NCI-H1092 (cell line): ENCODE data around the gene RASGEF1B.

Source experiments
- DNase-seq: peaks from one replicate; lab custom pipeline; 2025; lab: John Stamatoyannopoulos, UW

Gene RASGEF1B

GRCh38 chr4:81465406-81466340 is 6.0 kb downstream of the RASGEF1B start:
- peak; percentile 70 for DNase-seq

DNA sequence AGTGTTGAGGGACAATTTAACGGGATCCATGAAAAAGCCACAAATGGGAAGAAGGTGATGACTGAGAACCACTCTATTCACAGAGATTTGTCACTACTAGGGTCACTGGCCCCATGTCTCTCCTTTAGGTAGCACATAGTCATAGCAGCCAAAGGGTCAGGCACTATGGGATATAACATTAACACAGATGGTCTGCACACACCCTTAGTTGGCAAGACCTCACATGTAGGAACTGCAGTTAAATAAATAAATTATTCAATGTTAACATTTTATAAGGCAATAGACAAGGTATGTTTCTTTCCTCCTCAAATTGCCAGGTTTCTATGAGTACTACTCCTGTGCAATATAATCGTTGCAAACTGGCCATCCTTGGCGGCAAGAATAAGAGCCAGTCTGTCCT is 10.9 kb downstream of the RASGEF1B start:
- no peak for DNase-seq

DNA sequence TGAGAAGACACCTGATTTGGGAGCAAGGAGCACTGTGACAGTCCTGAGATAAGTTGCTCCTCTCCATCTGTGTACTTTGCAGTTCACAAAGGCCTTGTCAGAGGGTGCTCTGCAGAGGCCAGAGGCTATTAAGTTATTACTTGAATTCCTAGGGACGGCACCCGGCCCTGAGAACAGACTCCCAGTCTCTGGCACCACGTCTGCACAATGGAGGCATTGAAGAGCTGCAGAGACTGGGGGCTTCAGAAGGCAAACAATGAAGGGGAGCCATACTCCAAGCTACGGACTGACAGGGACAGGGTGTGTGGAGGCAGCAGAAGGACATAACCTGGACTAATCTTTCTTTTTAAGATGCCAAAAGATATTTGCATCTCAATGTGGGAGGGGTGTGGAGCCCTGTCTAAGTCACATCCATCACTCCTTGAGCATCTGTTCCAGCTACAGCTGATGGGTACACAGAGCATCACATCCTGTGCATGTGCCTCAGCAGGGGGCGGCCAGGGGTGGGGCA is 11.5 kb downstream of the RASGEF1B start:
- DNase-seq, result no peak

DNA sequence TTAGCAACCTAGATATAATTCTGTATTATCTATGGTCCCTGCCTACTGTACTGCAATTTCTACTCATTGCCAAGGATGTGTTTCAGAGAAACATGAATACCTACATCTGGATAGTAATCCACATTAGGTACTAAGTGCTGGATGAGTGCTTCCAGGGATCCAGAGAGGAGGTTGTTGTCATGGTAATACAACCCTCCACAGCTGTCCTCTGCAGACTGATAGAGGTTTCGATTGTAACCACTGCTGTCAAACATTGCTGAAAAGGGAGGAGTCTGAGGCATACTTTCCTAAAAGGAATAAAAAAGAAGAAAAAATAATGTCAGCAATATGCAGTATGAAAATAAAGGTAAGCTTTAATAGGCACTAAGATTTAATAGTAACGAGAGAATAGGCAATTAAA is 12.5 kb downstream of the RASGEF1B start:
- DNase-seq, result no peak

DNA sequence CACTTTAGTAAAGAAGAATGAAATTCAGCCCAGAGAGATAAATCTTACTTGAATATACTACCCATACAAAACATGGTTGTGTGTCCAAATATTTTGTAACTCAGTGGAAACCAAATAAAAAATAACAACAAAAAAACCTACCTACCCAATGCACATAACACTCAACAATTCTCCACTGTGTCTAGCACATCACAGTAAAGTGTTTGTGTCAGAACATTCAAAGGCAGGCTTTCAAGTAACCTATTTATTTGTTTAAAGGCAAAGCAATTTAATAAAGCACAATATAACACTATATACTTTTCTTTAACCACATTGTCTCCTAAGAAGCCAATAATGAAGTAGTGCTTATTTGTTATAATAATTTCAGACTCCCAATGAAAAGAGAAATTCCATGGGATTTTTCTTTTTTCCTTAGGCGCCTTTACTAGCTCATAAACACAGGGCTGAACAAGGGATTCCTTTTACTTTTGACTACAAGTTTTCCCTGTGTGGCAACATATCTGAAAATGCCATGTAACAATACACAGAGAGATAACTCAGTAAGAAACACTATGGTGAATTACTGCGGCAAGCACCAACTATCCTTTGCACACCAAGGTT is 13.7 kb downstream of the RASGEF1B start:
- DNase-seq, result no peak

- no peak for DNase-seq
These were observed 14.4 kb downstream of the RASGEF1B start for GRCh38 chr4:81457345-81457744.

DNA sequence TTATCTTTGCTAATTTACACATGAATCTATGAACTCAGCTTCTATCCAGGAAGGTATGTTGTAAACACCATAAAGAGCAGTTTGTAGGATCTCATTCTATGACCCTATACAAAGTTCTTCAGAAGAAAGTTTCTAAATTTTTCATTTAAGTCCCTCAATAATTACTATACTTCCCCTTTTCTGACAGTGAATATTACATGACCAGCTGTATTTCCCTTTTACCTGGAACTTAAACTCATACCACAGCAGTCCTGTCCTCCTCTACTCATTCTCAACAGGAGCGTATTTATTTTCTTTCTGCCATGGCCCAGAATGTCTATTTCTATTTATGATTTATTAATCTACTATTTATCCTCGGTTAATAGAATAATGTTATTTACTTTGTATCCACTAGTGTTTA is 15.8 kb downstream of the RASGEF1B start:
- DNase-seq, result no peak

- no peak for DNase-seq
These were observed 16.8 kb downstream of the RASGEF1B start for GRCh38 chr4:81454948-81455347.

DNA sequence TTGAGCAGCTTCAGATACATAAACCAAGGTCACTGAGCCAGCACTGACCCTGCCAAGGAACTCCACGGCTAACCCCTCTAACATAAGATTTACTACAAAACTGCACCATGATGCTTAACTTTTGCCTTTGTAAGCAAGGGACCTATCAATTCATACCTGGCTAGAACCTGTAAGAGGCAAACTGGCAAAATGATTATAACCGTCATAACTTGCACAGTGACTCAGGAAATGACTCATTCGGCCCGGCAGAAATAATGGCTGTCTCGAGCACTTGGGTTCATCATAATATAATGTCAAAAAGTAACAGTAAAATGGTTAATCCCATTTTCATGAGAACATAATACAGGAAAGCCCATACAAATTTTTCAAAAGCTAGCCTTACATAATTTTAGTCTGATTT is 17.2 kb downstream of the RASGEF1B start:
- no peak for DNase-seq

DNA sequence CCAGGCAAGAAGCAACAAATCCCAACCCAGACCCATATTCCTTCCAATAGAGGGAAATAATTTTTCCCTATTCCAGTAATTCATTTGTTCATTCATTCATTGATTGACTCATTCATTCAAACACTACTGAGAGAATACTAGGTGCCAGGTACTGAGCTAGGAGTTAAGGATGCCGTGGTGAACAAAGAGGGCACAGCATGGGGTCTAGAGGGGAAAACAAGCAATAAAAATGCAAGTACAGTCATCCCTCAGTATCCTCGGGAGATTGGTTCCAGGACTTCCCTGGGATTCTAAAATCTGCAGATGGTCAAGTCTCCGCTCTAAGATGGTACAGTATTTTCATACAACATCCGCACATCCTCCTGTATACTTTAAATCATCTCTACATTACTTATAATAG is 18.7 kb downstream of the RASGEF1B start:
- no peak for DNase-seq

DNA sequence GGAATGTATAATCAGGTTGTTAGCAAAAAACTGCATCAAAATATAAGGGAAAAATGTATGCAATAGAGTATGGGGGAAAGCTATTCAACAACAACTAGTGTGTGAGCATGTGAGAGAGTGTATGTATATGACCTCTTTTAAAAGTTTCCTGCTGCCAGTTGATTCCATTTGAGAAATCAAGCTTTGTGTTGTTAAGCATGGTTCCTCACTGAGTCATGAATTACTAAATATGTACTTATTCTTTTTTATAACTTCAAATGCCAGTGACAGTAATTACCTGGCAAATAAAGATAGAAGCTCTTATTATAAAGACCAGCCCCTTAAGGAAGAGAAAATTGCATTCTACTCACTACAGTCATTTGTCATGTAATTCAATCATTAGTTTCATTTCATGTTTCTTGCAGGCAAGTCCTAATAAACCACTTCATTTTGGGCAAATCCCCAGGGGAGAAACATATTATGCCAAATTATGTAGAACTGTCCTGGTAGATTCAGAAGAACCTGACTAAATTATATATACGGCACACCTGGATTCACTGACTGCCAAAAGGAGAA is 19.2 kb downstream of the RASGEF1B start:
- no peak for DNase-seq

DNA sequence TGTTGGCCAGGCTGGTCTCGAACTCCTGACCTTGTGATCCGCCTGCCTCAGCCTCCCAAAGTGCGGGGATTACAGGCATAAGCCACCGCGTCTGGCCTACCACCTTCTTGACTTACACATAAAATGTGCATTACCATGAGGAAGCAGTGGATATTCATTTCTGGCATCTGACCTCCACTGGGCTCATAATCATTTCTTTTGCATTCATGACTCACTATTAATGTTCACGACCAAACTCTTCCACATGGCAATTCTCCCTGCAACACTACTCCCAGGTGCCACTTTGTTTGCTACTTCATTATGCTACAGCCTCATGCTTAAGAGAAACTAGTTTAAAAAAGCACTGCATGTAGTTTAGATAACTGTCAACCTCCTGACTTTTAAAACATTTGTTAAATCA is 22.7 kb downstream of the RASGEF1B start:
- DNase-seq, result no peak

GRCh38 chr4:81447566-81448229 is 24.0 kb downstream of the RASGEF1B start:
- DNase-seq, result no peak

DNA sequence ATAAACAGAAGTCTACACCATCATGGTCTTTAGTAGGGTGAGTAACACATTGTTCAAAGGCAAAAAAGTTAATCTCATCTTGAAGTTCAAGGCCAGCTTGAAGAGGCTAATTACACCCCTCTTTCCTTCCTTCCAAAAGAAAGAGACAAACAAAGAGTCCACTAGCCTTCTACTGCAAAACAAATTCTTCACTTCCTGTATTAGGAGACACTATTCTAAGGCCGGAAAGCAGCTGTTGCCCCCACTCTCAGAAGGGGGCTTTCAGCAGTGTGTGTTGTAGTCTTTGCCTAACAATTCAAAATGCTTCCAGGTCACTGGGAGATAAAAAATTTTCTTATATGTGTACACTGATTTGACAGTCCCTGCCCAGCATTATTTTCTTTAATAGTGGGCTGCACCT is 25.1 kb downstream of the RASGEF1B start:
- no peak for DNase-seq

GRCh38 chr4:81445196-81445595 is 26.5 kb downstream of the RASGEF1B start:
- no peak for DNase-seq

GRCh38 chr4:81442484-81443085 is 29.1 kb downstream of the RASGEF1B start:
- no peak for DNase-seq

DNA sequence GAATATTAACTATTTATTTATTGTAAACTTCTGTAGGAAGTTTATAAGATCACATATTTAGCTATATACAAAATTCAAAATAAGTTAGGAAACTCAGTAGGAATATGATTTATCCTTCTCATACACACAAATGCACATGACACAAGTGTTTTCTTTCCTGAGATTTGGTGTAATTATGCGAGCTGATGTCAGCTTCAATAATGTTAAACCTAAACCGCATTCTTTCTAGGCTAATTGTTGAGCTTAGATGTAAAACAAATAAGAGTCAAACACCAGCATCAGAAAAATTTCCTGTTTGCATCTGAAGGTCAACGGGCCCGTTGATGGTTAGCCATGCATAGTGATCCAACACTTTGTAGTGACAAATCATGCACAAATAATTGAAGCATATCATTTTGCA is 30.8 kb downstream of the RASGEF1B start:
- DNase-seq, result no peak

DNA sequence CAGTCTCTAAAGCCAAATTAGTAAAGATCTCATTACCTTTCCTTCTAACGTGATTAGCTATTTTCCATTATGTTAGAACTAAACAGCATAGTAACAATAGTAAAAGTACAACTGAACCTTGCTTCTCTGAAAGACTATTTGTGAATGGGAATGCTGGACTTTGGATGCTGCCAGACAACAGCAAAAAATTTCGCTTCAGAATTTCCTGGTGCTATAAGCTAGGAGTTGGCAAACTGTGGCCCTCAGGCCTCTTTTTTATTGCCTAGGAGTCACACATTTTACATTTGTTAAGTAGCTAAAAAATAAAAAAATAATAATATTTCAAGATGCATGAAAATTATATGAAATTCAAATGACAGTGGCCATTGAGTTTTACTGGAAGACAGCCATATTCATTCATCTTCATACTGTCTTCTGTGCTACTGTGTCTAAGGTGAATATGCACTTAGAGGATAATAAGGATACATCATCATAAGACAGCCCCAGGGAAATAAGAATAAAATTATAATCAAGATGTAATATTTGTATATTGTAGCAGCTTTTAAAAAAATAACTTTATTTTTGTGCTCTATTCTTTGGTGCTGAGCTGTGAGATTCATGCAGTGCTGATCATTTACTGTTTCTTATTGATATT is 34.6 kb downstream of the RASGEF1B start:
- no peak for DNase-seq

DNA sequence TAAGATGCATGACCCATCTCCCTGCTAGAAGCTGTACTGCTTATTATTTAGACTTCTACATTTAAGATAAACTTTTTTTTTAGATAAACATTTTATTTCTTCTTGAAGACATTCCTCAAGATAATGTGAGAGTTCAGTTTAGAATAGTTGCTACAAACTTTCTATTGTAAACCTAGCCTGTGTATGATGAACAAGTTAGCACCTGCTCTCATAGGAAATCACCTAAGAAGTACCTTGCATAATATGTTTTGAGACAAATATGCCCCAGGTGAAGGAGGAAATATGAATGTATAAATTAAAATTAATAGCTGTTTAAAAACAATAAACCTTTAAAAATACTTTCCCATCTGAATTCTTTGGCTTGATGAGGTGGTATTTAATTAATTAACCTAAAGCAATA is 35.6 kb downstream of the RASGEF1B start:
- no peak for DNase-seq

GRCh38 chr4:81432825-81433224 is 38.9 kb downstream of the RASGEF1B start:
- no peak for DNase-seq

GRCh38 chr4:81431971-81432370 is 39.7 kb downstream of the RASGEF1B start:
- no peak for DNase-seq

- DNase-seq, result no peak
These were observed 42.1 kb downstream of the RASGEF1B start for GRCh38 chr4:81429607-81430006.
